DOHH2 (cell line): ENCODE results near the gene YIPF3.

Experiments
- H3F3A ChIP-seq: fragments of 200-600 bp; sonication (generic), shearing (Covaris generic); 2 replicates; pipeline ENCODE4 v1.6.0; 2016; ENCODE audit warnings: antibody characterized with exemption, mild to moderate bottlenecking; ENCODE audit not compliant: control insufficient read depth, insufficient read depth
- H3K27ac ChIP-seq: fragments of 200-600 bp; sonication (generic); 2 replicates; pipeline ENCODE4 v1.5.1; 2014; ENCODE audit warnings: low read depth, mild to moderate bottlenecking, low read length, moderate library complexity
- H3K27me3 ChIP-seq: fragments of 200-600 bp; sonication (generic); 2 replicates; pipeline ENCODE4 v1.6.1; 2014; ENCODE audit warnings: mild to moderate bottlenecking, low read length, mixed read lengths; ENCODE audit not compliant: control insufficient read depth
- H3K36me3 ChIP-seq: fragments of 200-600 bp; sonication (generic); 2 replicates; pipeline ENCODE4 v1.6.1; 2014; ENCODE audit warnings: mild to moderate bottlenecking, low read length, moderate library complexity, mixed read lengths; ENCODE audit not compliant: control insufficient read depth
- H3K4me1 ChIP-seq: fragments of 200-600 bp; sonication (generic); 2 replicates; pipeline ENCODE4 v1.6.1; 2014; ENCODE audit warnings: mild to moderate bottlenecking, low read length, mixed read lengths; ENCODE audit not compliant: control insufficient read depth
- H3K4me2 ChIP-seq: fragments of 200-600 bp; sonication (generic); 2 replicates; pipeline ENCODE4 v1.6.0; 2014; ENCODE audit warnings: mild to moderate bottlenecking, low read length, moderate library complexity
- H3K4me3 ChIP-seq: fragments of 200-600 bp; sonication (generic); 2 replicates; pipeline ENCODE4 v1.5.1; 2014; ENCODE audit warnings: mild to moderate bottlenecking, low read length, mixed read lengths
- H3K79me2 ChIP-seq: fragments of 200-600 bp; sonication (generic); 2 replicates; pipeline ENCODE4 v1.6.1; 2014; ENCODE audit warnings: mild to moderate bottlenecking, low read length, mixed read lengths; ENCODE audit not compliant: control insufficient read depth
- H3K9me2 ChIP-seq: fragments of 200-600 bp; sonication (generic); replicated peaks from 2 replicates; pipeline ENCODE4 v1.6.1; 2014; ENCODE audit warnings: mild to moderate bottlenecking, low read length, mixed read lengths; ENCODE audit not compliant: control insufficient read depth
- H3K9me3 ChIP-seq: fragments of 200-600 bp; sonication (generic); 2 replicates; pipeline ENCODE4 v1.6.1; 2014; ENCODE audit warnings: antibody characterized with exemption, low read length, mixed read lengths; ENCODE audit not compliant: control insufficient read depth, insufficient read depth
- H4K20me1 ChIP-seq: fragments of 200-600 bp; sonication (generic); 2 replicates; pipeline ENCODE4 v1.6.0; 2014; ENCODE audit warnings: low read depth, mild to moderate bottlenecking, antibody characterized with exemption, low read length, moderate library complexity; ENCODE audit not compliant: control insufficient read depth, insufficient read depth
- EZH2phosphoT487 ChIP-seq: fragments of 200-600 bp; sonication (generic); IDR thresholded peaks from 2 replicates; pipeline ENCODE4 v1.6.1; 2017; ENCODE audit warnings: borderline replicate concordance, mild to moderate bottlenecking, antibody characterized with exemption, low read length, moderate library complexity, mixed read lengths
- TF ChIP-seq, protein P1 (sequence below): fragments of 200-600 bp; sonication (generic); IDR thresholded peaks from one replicate; pipeline ENCODE4 v1.5.1; 2014; ENCODE audit warnings: antibody characterized with exemption, mild to moderate bottlenecking, low read depth, low read length; ENCODE audit not compliant: poor library complexity, severe bottlenecking

Gene YIPF3

DNA sequence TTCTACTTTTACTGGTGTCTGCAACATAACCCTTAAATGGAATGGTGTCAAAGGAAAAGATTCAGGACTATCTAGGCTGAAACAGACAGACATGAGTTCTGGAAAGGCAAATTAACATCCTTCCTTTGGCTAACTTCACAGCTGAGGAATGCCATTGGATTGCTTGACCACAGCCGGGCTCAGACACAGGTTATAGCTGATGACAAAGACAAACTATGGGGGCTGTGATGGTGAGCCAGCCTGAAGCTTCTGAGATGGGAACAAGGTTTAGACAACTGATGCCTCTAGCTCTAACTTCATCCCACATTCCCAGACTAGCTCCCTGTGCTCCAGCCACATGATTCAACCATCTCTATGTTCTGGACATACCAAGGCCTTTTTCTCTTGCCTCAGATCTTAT lies 15.5 kb upstream of the YIPF3 start:
- no peaks in the 10 kb centered on the region for H3K79me2 ChIP-seq
- no peak overlapping the region for H3K4me3 ChIP-seq
- H4K20me1 ChIP-seq: no peaks in the 10 kb centered on the region
- TF ChIP-seq, protein P1, sequence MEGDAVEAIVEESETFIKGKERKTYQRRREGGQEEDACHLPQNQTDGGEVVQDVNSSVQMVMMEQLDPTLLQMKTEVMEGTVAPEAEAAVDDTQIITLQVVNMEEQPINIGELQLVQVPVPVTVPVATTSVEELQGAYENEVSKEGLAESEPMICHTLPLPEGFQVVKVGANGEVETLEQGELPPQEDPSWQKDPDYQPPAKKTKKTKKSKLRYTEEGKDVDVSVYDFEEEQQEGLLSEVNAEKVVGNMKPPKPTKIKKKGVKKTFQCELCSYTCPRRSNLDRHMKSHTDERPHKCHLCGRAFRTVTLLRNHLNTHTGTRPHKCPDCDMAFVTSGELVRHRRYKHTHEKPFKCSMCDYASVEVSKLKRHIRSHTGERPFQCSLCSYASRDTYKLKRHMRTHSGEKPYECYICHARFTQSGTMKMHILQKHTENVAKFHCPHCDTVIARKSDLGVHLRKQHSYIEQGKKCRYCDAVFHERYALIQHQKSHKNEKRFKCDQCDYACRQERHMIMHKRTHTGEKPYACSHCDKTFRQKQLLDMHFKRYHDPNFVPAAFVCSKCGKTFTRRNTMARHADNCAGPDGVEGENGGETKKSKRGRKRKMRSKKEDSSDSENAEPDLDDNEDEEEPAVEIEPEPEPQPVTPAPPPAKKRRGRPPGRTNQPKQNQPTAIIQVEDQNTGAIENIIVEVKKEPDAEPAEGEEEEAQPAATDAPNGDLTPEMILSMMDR: no peak
- no peak for TF ChIP-seq EZH2phosphoT487
- no peaks in the 10 kb centered on the region for H3K9me3 ChIP-seq
- H3K27me3 ChIP-seq: no peaks in the 10 kb centered on the region
- peaks cover 8% of the 10 kb centered on the region; the same call in 1 of the 2 replicates for H3F3A ChIP-seq
- H3K4me2 ChIP-seq: no peak overlapping the region
- H3K4me1 ChIP-seq: no peaks in the 10 kb centered on the region
- H3K36me3 ChIP-seq: peaks cover 69% of the 10 kb centered on the region
- no peak overlapping the region for H3K27ac ChIP-seq
- no peaks in the 10 kb centered on the region for H3K9me2 ChIP-seq

DNA sequence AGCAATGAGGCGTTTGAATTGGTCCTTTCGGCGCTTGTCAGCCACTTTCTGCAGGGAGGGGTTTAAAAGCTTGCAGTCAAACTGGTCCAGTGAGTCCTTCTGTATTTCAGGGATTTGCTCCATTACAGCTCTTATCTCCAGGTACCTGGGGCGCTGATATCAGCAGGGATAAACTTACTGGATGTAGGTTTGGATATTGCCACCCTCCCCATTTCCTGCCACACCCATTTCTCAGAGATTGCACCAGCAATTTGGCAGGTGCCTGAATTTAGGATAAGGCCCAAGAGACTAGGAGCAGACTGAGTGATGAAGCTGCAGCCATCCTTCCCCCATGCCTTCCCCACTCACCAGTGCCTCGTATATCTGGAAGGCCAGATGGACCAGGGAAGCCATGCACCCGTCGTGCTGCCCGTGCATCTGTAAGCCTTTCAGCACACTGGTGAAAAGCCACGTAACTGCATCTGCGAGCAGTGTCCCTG lies 7.8 kb upstream of the YIPF3 start:
- H3F3A ChIP-seq: peaks cover 14% of the 10 kb centered on the region; the same call in 1 of the 2 replicates
- no peak overlapping the region for H3K4me2 ChIP-seq
- no peak for TF ChIP-seq EZH2phosphoT487
- H3K27ac ChIP-seq: no peak overlapping the region
- no peaks in the 10 kb centered on the region for H4K20me1 ChIP-seq
- H3K4me1 ChIP-seq: no peaks in the 10 kb centered on the region
- H3K9me2 ChIP-seq: no peaks in the 10 kb centered on the region
- no peak overlapping the region for H3K4me3 ChIP-seq
- H3K36me3 ChIP-seq: peaks cover 89% of the 10 kb centered on the region
- no peaks in the 10 kb centered on the region for H3K9me3 ChIP-seq
- peaks cover 8% of the 10 kb centered on the region for H3K79me2 ChIP-seq
- no peaks in the 10 kb centered on the region for H3K27me3 ChIP-seq

DNA sequence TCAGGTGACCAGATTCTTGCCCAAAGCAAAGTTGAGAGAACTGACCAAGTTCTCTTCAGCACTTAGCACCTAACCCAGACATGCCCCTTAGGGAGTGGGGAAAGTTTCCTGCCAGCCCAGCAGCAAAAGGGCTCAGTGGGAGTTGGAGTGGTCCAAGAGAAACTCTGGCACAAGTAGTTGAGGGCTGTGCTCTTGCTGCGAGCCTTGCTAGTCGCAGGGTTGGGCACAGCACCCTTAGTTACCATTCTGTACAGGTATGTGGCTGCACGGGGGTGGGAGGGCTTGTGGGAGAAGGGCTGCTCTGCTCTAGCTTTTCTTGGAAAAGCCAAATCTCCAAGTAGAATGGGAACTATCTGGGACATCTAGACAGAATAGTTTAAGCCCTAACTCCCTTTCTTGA lies 6.6 kb upstream of the YIPF3 start:
- Histone ChIP-seq H3K4me1 (peaks cover 7% of the 10 kb centered on the region), H4K20me1 (no peaks in the 10 kb centered on the region), H3F3A (peaks cover 14% of the 10 kb centered on the region; the same call in 1 of the 2 replicates), H3K79me2 (peaks cover 21% of the 10 kb centered on the region), H3K36me3 (peaks cover 97% of the 10 kb centered on the region), H3K27me3 (no peaks in the 10 kb centered on the region), H3K4me3 (no peak overlapping the region), H3K27ac (no peak overlapping the region), H3K9me2 (no peaks in the 10 kb centered on the region), H3K9me3 (no peaks in the 10 kb centered on the region), H3K4me2 (no peak overlapping the region)
- TF ChIP-seq, protein P1: no peak
- TF ChIP-seq EZH2phosphoT487: no peak

DNA sequence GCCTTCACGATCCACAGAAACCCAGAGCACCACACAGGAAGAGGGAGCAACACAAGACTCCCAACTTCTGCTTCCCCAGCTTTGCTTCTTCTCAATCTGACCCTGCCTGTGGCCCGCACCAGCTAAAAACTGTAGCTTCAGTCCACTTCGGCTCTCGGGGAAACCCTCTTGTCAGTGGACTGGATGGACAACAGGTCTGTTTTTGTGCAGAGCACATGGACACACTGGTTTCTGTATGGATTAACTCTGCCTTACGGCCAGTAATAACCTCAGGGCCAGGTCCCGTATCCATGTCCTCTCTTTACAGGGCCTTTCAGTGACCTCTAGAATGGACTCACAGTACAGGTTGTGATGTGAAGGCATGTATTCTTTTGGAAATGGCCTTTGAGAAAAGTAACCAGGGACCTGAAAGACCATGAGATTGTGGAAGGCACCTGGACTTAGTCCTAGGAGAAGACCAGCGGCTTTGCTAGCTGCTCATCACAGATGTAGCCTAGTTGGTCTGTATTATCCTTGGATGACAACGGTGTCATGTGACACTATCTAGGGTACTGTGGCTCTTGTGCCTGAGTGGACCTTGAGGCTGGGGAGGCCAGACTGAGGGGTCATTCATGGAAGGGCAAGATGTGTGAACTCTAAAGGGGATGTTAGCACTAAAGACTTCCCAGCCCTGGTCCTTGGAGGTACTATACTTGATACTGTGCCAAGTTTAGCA lies 6.0 kb upstream of the YIPF3 start:
- Histone ChIP-seq H3K9me2 (no peaks in the 10 kb centered on the region), H3K27ac (no peak overlapping the region), H3F3A (peaks cover 14% of the 10 kb centered on the region; the same call in 1 of the 2 replicates), H3K4me3 (no peak overlapping the region), H3K9me3 (no peaks in the 10 kb centered on the region), H4K20me1 (peaks cover 4% of the 10 kb centered on the region; the same call in 1 of the 2 replicates), H3K4me2 (no peak overlapping the region), H3K79me2 (peaks cover 27% of the 10 kb centered on the region), H3K27me3 (no peaks in the 10 kb centered on the region), H3K4me1 (peaks cover 12% of the 10 kb centered on the region), H3K36me3 (peaks cover 97% of the 10 kb centered on the region)
- TF ChIP-seq EZH2phosphoT487: no peak
- TF ChIP-seq, protein P1: no peak
